Colon (tissue), 2 donors: Measurements from ENCODE around the gene ZNF367.

Experiments used
- FAIRE-seq: peaks from 2 replicates; lab custom pipeline; 2012; peaks lifted over from hg19 to GRCh38; lab: Jason Lieb, UNC
- donor health status: control.
- donor health status: control.

Gene ZNF367

DNA sequence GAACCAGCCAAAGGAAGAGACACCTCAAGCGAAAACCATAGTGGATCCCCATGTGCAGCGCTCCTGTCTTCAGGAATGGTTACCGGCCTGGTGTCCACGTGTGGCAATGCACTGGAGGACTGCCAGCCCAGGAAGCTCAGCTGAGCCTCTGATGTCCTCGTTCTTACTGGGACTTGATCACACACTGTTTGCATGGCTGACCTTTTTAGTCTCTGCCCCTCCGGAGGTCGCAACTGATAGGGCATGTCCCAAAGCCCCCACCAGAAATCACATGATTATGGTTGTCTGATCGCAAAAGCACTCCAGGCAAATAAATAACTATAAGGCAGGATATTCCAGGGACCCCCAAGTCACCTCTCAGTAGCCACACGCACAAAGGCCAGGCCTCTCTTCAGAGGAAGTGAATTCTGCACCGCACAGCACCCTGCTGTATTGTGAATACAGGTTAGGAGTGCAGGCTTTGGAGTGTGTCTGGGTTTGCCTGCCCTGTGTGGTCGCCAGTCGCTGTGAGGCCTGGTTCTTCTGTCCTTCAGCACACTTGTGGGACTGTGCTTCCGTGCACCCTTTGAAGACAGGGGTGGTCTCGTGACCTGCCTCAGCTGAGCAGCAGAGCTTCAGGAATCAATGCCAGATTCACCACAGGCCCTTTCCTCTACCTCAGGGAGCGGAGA lies 18.4 kb upstream of the ZNF367 start:
- no peak for FAIRE-seq

DNA sequence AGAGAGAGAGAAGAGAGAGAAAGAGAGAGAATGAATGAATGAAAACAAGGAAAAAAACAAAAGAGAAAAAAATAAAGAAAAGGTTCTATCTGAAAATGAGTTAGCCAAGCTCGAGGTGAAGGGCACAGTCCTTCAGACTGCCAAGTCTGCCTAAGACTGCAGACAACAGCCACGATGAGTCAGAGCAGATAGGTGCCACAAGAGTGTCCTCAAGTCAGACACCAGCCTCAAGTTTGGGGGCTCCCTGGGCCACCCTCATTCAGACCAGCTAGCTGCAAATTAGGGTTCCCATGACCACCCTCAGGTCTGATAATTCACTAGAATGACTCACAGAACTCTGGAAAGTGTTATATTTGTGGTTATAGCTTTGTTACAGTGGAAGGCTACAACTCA lies 17.9 kb upstream of the ZNF367 start:
- FAIRE-seq: no peak

DNA sequence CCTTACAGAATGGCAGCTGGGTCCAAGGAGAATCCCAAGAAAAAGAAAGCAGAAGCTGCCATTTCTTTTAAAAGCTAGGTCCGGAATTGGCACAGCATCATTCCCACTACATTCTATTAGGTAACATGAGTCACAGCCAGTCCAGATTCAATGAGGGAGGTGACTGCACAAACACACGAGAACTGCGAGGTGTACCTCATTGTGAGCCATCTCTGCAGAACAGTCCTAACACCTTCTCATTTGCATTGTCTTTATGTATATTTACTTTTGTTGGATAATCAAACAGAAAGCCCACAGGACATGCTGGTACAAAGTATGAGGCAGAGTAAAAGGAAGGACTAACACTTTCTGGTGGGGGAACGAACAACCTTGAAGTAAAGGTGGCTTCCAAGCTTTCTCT lies 17.2 kb upstream of the ZNF367 start:
- no peak for FAIRE-seq

DNA sequence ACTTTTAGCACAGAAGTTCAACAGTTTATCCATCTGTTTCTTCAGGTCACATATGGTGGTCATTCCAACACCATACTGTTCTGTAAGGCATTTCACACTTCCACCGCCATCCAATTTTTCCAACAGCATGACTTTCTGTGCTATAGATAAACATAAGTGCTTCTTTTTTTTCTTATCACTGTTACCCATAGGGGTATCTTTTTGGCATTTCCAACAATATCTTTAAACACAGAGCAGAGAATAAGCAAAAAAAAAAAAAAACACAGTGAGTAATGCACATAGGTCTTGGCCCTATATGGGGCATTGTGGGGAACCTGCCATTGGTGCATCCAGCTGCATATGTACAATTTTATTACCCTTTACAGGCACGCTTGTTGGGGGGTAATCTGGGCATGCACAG lies 12.2 kb upstream of the ZNF367 start:
- FAIRE-seq: no peak

DNA sequence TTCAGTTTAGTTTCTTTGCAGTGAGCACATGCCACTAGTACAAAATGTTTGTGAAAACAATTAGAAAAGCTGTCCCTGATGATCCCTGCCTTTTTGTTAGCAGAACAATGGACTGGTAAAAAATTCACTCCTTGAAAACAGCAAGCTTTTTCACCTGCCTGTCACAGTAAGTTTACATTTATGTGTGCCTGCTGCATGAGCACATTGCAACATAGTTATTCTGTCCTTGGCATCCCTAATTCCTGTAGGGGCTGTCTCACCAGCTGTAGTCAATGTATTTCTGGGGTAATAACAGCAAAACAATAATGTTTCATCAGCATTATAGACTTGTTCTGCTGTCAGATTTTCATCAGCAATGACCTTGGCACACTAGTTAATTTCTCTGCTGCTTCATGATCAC lies 11.6 kb upstream of the ZNF367 start:
- FAIRE-seq: no peak

DNA sequence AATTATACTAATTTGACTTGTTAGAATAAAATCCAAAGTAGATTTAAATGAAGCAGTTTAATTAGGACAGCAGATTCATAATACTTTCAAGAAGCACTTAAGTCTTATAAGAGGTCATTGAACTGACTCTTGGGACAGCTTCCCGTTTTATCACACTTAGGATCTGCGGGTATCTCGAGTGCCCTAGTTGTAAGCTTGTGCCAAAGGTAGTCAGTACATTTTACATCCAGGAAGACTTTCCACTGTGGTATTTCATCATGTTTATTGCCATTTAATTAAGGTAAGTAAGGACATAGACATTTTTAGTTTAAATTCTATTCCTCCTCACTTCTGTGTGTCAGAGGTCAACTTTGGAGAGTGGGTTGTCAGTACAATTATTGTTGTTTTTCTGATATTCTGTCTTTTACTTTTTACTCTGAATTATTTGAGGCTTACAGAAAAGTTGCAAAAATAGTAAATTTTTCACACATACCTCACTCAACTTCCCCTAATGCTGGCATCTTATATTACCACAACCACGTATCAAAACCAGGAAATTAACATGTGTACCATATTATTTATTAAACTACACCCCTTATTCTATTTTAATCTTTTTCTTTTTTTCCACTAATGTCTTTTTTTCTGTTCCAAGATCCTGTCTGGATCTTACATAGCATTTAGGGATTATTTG lies 7.5 kb upstream of the ZNF367 start:
- FAIRE-seq: no peak

DNA sequence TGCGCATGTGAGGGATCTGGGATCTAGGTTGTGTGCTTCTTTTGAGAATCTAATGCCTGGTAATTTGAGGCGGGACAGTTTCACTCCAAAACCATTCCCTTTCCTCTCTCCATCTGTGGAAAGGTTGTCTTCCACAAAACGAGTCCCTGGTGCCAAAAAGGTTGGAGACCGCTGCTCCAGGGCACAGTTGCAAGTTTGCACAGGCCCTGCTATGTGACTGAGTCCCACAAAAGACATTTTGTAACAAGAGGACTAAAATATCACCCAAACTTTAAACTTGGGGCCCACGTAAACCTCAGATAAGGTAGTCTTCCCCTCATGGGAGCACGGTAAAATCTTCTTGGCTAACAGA lies 5.8 kb upstream of the ZNF367 start:
- no peak for FAIRE-seq

DNA sequence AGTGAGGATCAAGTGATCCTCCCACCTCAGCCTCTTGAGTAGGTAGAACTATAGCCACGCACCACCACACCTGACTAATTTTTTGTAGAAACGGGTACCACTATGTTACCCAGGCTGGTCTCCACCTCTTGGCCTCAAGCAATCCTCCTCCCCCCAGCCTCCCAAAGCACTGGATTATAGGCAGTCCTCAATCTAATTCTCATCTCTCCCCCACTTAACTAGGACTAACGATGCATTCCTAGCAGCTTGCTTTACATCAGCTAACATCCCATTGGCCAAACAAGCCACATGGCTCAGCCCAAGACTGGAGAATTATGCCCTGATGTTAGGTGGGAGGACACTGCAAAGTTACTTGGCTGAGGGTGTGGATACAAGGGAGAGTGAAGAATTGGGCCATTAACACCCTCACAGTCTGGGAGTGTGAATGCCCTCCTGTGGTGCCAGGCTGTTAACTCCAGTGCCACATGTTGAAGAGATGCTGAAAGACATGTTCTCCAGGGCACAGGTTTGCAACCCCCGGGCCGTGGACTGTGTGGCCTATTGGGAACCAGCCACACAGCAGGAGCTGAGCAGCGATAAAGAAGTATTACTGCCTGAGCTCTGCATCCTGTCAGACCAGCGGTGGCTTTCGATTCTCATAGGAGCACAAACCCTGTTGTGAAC lies 5.3 kb upstream of the ZNF367 start:
- FAIRE-seq: no peak

DNA sequence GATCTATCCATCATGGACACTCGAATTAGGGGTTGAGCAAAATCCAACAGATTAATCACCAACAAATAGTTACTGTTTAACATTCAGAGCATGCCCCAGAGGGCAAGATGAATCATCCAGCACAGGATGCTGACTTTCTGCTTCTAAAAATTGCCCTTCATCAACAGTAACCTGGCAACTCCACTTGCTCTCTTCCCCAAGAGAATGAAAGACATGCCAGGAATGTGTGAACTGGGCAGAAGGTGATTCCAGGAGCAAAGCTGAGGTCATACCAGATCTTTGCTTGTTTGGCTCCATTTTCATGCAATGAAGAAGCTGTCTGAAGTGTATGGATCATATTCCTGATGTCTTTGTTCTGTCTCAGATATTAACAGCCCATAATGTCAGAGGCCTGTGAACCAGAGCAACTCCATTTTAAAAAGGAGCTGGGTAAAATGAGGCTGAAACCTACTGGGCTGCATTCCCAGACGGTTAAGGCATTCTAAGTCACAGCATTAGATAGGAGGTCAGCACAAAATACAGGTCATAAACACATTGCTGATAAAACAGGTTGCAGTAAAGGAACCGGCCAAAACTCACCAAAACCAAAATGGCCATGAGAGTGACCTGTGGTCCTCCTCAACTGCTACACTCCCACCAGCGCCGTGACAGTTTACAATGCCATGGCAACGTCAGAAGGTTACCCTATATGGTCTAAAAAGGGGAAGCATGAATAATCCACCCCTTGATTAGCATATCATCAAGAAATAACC lies 2.5 kb upstream of the ZNF367 start:
- FAIRE-seq: no peak

DNA sequence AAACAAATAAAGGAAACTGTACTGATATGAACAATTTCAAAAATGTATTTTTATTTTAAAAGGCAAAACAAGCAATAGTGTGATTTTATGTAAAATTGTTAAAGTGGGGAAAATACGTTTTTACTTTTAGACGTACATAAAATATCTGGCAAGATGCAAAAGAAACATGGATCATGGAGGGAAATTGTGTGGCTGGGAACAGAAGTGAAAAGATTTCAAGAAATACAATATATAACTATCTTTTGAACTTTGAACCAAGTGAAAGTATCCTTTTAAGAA lies 1.5 kb upstream of the ZNF367 start:
- no peak for FAIRE-seq

DNA sequence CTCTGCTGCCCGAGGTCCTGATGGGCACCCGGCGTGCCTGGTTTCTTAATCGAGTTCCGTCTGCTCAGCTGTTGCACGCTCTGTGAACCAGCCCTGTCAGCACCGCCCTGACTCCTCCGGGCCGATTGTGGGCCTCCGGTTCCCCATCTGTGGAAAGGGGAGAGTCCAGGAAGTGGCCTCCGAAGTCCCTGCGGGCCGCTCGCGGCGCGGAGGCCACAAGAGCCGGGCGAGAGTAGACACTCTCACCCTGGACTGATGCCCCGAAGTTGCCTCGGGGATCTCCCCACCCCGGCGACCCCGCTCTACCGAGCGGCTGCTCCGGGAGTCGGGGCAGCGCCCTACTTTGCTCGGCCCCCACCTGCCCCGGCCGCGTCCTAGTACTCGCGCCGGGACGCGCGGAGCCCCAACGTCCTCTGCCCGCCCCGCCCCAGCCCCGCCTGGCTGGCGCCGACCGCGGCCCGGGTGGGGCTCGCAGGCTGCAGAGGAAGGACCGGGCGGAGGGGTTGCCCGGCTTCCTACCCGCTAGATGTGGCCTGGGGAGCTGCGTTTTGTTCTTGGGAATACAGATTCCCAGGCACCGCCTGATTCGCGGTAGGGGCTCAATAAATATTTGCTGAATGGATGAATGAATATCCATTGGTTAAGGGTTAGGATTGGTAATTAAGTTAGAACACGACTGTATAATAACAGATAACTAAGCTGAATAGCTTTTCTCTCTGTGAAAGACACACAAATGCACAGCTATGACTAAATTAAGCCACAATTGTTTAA lies 935 bp upstream of the ZNF367 start:
- no peak for FAIRE-seq

DNA sequence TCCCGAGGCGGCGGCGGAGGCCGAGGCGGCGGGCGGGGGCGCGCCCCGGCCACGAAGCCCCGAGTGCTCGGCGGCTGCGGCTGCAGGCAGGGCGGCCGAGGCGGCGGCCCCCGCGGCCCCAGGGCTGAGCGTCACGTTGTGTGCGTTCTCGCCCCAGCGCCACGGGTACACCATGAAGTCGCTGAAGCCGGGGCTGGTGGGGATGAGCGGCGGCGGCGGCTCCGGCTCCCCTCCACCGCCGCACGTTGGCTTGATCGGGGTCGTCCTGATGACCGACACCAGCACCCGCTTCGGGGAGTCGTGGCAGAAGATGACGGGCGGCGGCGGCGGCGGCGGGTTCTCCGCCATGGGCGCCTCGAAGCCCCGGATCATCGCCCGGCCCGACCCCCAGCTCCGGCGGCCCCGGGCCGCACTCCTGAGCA lies 498 bp downstream of the ZNF367 start:
- FAIRE-seq: no peak

DNA sequence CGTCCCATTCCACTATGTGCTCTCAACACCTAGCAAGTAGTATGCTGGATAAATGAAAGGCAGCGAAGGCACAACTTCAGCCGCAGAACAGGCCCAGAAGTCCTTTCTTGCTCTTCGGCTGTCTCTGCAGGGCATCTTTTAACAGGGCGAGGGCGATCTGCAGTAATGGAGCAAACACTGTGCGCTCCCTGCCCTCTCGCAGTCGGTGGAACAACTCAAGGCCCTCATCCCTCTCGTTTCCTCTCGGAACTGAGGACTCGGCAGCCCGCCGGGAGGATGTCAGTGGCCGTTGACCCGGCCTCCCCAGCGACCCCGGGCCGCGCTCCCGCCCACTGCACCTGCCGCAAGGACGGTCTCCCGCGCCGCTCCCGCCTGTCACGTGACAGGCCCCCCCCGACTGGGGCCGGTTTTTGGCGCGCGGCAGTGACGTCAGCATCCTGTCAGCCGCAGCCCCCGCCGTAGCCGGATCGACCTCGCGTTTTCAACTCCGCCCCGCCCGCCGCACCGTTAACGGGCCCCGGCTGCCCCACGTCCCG lies 1.1 kb downstream of the ZNF367 start:
- no peak for FAIRE-seq

DNA sequence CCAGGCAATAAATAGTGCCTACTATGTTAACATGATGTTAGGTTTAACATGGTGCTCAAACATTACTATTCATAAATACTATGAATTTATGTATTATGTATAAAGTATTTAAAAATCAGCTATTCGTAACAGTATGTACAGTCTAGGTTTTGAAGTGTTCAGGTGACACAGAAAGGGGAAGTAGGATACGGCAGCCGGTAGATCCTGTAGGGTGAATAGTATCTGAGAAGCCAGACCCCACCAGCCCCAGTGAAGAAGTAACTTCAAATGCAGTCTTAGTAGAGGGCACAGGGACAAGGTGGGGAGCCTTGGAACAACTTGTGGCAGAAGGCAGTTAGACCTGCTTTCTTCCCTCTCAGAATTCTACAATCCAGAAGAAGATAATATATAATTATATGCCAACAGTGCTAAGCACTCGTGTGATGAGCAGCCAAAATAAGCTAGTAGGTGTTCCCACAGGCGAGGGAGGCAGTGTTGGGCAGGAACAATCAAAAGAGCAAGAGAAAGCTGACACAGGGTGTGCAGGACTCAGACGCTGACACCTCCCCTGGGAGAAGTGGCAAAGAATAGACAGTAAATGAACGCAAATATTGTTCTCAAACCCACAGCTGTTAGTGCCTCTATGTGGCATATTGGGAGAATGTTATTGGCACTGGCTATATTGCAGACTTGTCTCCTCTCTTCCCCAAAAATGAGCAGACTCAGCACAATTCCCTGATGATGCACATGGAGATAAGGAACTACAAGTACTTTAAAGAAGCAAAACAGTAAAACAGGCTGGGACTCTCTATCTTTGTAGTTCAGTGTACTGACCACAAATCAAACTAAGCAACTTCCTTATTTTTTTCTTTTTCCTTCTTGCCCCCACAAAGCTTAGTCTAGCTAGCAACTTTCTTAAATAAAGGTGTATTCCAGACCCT lies 4.6 kb downstream of the ZNF367 start:
- no peak for FAIRE-seq

DNA sequence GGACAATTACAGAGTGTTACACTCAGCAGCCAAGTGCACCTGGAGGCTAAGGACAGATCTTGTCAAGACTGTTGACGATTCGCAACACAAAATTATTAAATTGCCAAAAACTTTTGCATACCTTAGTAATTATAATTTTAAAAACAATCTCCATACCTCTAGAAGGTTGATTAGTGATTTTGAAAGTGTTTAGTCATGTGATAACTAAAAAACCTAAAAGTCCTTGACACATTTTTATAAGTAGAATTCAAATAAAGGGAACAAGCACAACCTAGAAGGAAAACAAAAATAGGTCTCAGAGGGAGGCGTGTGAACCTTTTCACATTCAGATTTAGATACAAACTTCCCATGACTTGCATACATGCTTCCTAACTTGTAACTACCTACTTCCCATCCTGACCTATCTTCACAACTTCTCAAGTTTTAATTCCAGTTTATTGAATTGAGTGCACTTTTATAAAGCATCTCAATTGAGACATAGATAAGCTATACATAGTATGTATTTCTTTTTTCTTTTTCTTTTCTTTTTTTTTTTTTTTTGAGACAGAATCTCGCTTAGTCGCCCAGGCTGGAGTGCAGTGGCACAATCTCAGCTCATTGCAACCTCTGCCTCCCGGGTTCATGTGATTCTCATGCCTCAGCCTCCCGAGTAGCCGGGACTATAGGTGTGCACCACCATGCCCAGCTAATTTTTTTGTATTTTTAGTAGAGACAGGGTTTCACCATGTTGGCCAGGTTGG lies 5.8 kb downstream of the ZNF367 start:
- FAIRE-seq: no peak

DNA sequence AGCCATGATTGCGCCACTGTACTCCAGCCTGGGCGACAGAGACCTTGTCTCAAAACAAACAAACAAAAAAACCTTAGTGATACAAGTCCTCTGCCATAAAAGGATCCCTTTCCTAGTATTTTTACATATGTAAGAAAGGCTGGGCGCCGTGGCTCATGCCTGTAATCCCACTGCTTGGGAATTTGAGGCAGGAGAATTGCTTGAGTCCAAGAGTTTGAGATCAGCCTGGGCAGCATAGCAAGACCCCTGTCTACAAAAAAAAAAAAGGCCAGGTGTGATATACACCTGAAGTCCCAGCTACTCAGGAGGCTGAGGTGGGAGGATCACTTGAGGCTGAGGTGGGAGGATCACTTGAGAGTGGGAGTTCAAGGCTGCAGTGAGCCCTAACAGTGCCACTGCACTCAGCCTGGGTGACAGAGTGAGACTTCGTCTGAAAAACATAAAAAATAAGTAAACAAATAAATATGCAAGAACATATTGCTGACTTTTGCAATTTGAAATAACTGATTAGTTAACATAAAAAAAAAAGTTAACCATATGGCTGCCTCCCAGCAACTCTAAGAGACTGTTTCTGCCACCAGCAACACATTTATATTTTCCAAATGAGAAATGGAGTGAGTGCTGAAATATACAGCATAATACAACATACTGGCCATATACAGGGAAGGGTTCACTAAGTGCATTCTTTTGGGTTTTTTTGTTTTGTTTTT lies 6.9 kb downstream of the ZNF367 start:
- FAIRE-seq: no peak

DNA sequence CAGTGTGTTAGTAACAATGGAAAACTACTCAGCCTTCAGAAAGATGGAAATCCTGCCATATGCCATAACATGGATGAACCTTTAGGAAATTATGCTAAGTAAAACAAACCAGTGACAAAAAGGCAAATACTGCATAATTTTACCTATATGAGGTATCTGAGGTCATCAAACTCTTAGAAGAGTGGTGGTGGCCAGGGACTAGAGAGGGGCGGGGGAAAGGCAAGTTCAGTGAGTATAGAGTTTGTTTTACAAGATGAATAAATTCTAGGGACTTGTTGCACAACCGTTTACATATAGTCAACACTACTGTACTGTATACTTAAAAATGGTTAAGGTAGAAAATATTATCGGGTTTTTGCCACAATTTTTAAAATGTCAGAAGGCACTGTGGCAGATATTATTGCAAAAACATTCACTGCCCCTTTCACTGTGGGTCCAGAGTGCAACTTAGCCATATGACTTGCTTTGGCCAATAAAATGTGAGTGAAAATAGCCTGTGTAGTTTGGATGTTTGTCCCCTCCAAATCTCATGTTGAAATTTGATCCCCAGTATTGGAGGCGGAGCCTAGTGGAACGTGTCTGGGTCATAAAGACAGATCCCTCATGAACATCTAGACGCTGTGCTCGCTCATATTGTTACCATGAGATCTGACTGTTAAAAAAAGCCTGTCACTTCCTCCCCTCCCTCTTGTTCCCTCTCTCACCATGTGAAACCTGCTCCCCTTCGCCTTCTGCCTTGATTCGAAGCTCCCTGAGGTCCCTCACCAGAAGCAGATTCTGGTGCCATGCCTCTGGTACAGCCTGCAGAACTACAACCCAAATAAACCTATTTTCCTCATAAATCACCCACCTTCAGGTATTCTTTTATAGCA lies 9.5 kb downstream of the ZNF367 start:
- no peak for FAIRE-seq

DNA sequence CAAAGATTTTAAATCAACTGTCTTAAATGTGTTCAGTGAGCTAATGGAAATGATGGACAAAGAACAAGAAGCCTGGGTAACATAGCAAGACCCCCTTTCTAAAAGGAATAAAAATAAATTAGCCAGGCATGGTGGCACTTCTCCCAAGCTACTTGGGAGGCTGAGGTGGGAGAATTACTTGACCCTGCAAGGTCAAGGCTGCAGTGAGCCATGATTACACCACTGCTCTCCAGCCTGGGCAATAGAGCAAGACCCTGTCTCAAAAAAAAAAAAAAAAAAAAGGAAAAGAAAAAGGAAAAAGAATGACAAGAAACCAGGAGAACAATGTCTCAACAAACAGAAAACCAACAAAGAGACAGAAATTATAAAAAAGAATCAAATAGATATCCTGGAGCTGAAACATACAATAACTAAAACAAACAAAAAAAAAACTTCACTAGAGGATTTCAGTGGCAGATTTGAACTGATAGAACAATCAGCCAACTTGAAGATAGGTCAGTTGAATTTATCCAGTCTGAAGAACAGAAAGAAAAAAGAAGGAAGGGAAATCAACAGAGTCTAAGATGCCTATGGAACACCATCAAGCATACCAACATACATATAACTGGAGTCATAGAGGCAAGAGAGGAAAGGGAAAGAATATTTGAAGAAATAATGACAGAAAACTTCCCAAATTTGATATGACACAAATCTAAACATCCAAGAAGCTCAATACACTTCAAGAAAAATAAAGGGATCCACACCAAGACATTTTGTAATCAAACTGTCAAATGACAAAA lies 17.8 kb downstream of the ZNF367 start:
- FAIRE-seq: no peak
